ENCODE results near the gene ADD1.

ADD1 gene

GRCh38 chr4:2806390-2807355, 37.0 kb upstream of the ADD1 start:
- Histone ChIP-seq H3K27ac (ENCODE audit: low read depth, low read length) (peak overlapping the region; percentile 19; the same call in 1 of the 2 replicates), H3K4me1 (ENCODE audit: control insufficient read depth, low read length) (peaks cover 35% of the 10 kb centered on the region), H4K20me1 (ENCODE audit: control insufficient read depth, insufficient read depth, low read depth, low read length) (no peaks in the 10 kb centered on the region; the same call in 1 of the 2 replicates), H3K9me3 (ENCODE audit: control insufficient read depth, insufficient read depth, low read length) (no peaks in the 10 kb centered on the region), H3K4me3 (ENCODE audit: low read length) (0 out of 2 replicates have a peak overlapping the region, but pooled peaks have one; percentile 1), H3K9me2 (replicated peaks; ENCODE audit: control insufficient read depth, low read length) (no peaks in the 10 kb centered on the region), H3F3A (ENCODE audit: control insufficient read depth, insufficient read depth) (peaks cover 4% of the 10 kb centered on the region), H3K27me3 (ENCODE audit: control insufficient read depth, low read length) (peaks cover 5% of the 10 kb centered on the region; the same call in 1 of the 2 replicates), H3K79me2 (ENCODE audit: control insufficient read depth, low read length) (no peaks in the 10 kb centered on the region), H3K36me3 (ENCODE audit: control insufficient read depth, low read length) (no peaks in the 10 kb centered on the region), H3K4me2 (ENCODE audit: low read length) (peak overlapping the region; percentile 27)
- TF ChIP-seq EZH2phosphoT487 (IDR thresholded peaks at IDR 0.05; ENCODE audit: borderline replicate concordance, low read length) (no peak), CTCF (IDR thresholded peaks at IDR 0.05; ENCODE audit: low read depth, low read length, poor library complexity, severe bottlenecking) (no peak)

- TF ChIP-seq EZH2phosphoT487 (IDR thresholded peaks at IDR 0.05; ENCODE audit: borderline replicate concordance, low read length): no peak
- no peak for TF ChIP-seq CTCF (IDR thresholded peaks at IDR 0.05; ENCODE audit: low read depth, low read length, poor library complexity, severe bottlenecking)
- Histone ChIP-seq H3K79me2 (ENCODE audit: control insufficient read depth, low read length) (no peaks in the 10 kb centered on the region), H3K9me3 (ENCODE audit: control insufficient read depth, insufficient read depth, low read length) (no peaks in the 10 kb centered on the region), H3K36me3 (ENCODE audit: control insufficient read depth, low read length) (no peaks in the 10 kb centered on the region), H3K27me3 (ENCODE audit: control insufficient read depth, low read length) (peaks cover 5% of the 10 kb centered on the region; the same call in 1 of the 2 replicates), H3K4me3 (ENCODE audit: low read length) (no peak overlapping the region), H3K4me2 (ENCODE audit: low read length) (no peak overlapping the region), H3K27ac (ENCODE audit: low read depth, low read length) (no peak overlapping the region), H3F3A (ENCODE audit: control insufficient read depth, insufficient read depth) (peaks cover 6% of the 10 kb centered on the region), H4K20me1 (ENCODE audit: control insufficient read depth, insufficient read depth, low read depth, low read length) (no peaks in the 10 kb centered on the region; the same call in 1 of the 2 replicates), H3K9me2 (replicated peaks; ENCODE audit: control insufficient read depth, low read length) (no peaks in the 10 kb centered on the region), H3K4me1 (ENCODE audit: control insufficient read depth, low read length) (peaks cover 44% of the 10 kb centered on the region)
These were observed 36.1 kb upstream of the ADD1 start for GRCh38 chr4:2807571-2807970.

- Histone ChIP-seq H3K79me2 (ENCODE audit: control insufficient read depth, low read length) (no peaks in the 10 kb centered on the region), H4K20me1 (ENCODE audit: control insufficient read depth, insufficient read depth, low read depth, low read length) (no peaks in the 10 kb centered on the region; the same call in 1 of the 2 replicates), H3K27me3 (ENCODE audit: control insufficient read depth, low read length) (peaks cover 5% of the 10 kb centered on the region; the same call in 1 of the 2 replicates), H3F3A (ENCODE audit: control insufficient read depth, insufficient read depth) (peaks cover 6% of the 10 kb centered on the region), H3K4me2 (ENCODE audit: low read length) (no peak overlapping the region), H3K9me3 (ENCODE audit: control insufficient read depth, insufficient read depth, low read length) (no peaks in the 10 kb centered on the region), H3K4me1 (ENCODE audit: control insufficient read depth, low read length) (peaks cover 48% of the 10 kb centered on the region), H3K9me2 (replicated peaks; ENCODE audit: control insufficient read depth, low read length) (no peaks in the 10 kb centered on the region), H3K27ac (ENCODE audit: low read depth, low read length) (no peak overlapping the region), H3K36me3 (ENCODE audit: control insufficient read depth, low read length) (no peaks in the 10 kb centered on the region), H3K4me3 (ENCODE audit: low read length) (no peak overlapping the region)
- TF ChIP-seq EZH2phosphoT487 (IDR thresholded peaks at IDR 0.05; ENCODE audit: borderline replicate concordance, low read length) (no peak), CTCF (IDR thresholded peaks at IDR 0.05; ENCODE audit: low read depth, low read length, poor library complexity, severe bottlenecking) (no peak)
These were observed 35.6 kb upstream of the ADD1 start for GRCh38 chr4:2808001-2808400.

Data from DOHH2 (cell line).